Measurements from ENCODE around the gene BIRC5. TPM values are rescaled to one million over a fixed set of nuclear protein-coding genes. Genes with fewer than 3 reads are reported as not detected.

The BIRC5 gene
- polyA plus RNA-seq, 1 experiment: 30.7 TPM

DNA sequence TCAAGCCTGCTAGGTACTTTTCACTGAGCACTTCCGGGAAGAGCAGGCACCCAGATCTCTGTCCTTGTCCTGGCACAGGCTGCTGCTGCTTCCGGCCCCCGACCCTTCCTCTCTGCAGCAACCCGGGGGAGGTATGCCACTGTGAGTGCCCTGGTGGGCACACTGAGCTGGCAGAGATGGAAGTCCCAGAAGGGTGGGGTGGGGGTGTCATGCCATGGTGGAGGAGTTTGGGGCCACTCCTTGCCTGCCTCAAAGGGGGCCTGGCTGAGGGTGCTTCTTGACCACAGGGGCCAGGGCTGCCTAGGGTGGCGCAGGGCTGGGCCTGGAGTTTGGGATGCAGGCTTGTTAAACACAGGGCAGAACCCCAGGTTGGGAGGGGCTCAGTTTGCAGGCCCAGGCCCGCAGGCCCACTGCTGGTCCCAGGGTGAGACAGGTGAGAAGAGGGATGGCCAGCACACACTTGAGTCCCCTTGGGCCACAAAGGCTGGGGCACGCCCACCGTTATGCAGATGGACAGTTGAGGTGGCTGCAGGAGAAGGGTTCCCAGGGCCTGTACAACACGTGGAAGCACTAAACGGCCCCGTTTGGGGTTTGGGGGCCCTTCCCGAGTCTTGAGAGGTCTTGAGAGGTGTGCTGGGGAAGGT is 26.1 kb downstream of the BIRC5 start:
- Histone ChIP-seq H3K36me3 (ENCODE audit: control insufficient read depth, insufficient read depth, low read length) (no peaks in the 10 kb centered on the region), H3K27me3 (ENCODE audit: control insufficient read depth, insufficient read depth, low read length) (no peaks in the 10 kb centered on the region), H3K4me3 (ENCODE audit: low read depth, low read length) (no peak overlapping the region)
- CTCF ChIA-PET: interaction anchor here (3.6 kb wide), 1 partner anchor 11 kb away, joined by 21 read pairs; no protein-coding TSS in a partner anchor
- no peak for DNase-seq (ENCODE audit: low read depth)
- POLR2A ChIA-PET: no interaction called here
- TF ChIP-seq, protein P1, sequence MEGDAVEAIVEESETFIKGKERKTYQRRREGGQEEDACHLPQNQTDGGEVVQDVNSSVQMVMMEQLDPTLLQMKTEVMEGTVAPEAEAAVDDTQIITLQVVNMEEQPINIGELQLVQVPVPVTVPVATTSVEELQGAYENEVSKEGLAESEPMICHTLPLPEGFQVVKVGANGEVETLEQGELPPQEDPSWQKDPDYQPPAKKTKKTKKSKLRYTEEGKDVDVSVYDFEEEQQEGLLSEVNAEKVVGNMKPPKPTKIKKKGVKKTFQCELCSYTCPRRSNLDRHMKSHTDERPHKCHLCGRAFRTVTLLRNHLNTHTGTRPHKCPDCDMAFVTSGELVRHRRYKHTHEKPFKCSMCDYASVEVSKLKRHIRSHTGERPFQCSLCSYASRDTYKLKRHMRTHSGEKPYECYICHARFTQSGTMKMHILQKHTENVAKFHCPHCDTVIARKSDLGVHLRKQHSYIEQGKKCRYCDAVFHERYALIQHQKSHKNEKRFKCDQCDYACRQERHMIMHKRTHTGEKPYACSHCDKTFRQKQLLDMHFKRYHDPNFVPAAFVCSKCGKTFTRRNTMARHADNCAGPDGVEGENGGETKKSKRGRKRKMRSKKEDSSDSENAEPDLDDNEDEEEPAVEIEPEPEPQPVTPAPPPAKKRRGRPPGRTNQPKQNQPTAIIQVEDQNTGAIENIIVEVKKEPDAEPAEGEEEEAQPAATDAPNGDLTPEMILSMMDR (IDR thresholded peaks at IDR 0.05; ENCODE audit: insufficient read depth, low read depth, low read length): no peak

DNA sequence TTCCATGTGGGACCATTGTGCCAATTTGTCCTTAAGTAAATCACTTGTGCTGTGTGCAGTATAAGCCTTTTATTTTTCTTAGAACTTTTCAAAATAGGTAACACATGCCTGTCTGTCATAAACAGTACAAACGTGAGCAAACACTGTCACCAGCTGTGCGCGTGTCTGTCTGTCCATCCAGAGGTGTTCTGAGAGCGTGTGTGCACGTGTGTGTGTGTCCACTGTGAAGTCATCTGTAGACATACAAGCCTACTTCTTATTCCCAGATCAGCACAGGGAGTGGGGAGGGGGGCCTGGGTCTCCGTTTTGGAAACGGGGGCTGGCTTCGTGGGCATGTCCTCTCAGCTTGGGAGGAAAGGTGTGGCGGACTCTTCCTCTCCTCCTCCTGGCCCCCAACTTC is 26.8 kb downstream of the BIRC5 start:
- H3K4me3 ChIP-seq (ENCODE audit: low read depth, low read length): no peak overlapping the region
- H3K36me3 ChIP-seq (ENCODE audit: control insufficient read depth, insufficient read depth, low read length): no peaks in the 10 kb centered on the region
- H3K27me3 ChIP-seq (ENCODE audit: control insufficient read depth, insufficient read depth, low read length): no peaks in the 10 kb centered on the region
- TF ChIP-seq, protein P1 (IDR thresholded peaks at IDR 0.05; ENCODE audit: insufficient read depth, low read depth, low read length): no peak
- ChIA-PET POLR2A (no interaction called here), CTCF (interaction anchor here (3.6 kb wide), 1 partner anchor 10 kb away, joined by 21 read pairs; no protein-coding TSS in a partner anchor)
- no peak for DNase-seq (ENCODE audit: low read depth)

DNA sequence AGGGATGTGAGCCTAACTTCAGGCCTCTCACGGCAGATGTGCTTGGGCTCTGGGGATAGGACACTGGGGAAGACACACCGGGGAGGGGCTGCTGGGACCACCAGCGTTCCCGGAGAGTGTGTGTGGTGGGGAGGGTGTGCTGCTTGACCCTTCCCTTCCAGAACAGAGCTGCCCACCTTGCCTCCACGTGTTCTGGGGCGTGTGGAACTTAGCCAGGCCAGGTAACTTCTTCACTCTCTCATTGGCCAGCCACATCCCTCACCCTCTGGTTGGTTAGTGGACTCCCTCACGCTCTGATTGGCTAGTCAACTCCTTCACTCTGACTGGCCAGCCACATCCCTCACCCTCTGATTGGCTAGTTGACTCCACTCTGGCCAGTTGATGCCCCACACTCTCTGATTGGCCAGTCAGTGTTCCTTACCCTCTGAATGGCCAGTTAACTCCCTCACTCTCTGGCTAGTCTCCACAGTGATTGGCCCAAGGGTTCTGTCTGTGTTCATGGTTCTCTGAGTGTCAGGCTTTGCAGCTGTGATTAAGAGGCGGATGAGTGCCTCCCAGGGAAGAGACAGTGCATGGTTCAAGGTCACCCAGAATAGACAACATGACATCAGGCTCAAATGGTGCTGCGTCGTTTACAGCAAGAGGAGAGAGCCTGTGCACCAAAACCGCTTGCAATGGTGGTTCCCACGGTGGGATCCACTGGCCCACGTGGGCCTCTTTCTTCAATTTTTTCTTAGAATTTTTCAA is 27.4 kb downstream of the BIRC5 start:
- ChIA-PET POLR2A (no interaction called here), CTCF (interaction anchor here (3.6 kb wide), 1 partner anchor 9 kb away, joined by 21 read pairs; no protein-coding TSS in a partner anchor)
- TF ChIP-seq, protein P1 (IDR thresholded peaks at IDR 0.05; ENCODE audit: insufficient read depth, low read depth, low read length): no peak
- Histone ChIP-seq H3K4me3 (ENCODE audit: low read depth, low read length) (no peak overlapping the region), H3K27me3 (ENCODE audit: control insufficient read depth, insufficient read depth, low read length) (no peaks in the 10 kb centered on the region), H3K36me3 (ENCODE audit: control insufficient read depth, insufficient read depth, low read length) (no peaks in the 10 kb centered on the region)
- DNase-seq (ENCODE audit: low read depth): no peak

DNA sequence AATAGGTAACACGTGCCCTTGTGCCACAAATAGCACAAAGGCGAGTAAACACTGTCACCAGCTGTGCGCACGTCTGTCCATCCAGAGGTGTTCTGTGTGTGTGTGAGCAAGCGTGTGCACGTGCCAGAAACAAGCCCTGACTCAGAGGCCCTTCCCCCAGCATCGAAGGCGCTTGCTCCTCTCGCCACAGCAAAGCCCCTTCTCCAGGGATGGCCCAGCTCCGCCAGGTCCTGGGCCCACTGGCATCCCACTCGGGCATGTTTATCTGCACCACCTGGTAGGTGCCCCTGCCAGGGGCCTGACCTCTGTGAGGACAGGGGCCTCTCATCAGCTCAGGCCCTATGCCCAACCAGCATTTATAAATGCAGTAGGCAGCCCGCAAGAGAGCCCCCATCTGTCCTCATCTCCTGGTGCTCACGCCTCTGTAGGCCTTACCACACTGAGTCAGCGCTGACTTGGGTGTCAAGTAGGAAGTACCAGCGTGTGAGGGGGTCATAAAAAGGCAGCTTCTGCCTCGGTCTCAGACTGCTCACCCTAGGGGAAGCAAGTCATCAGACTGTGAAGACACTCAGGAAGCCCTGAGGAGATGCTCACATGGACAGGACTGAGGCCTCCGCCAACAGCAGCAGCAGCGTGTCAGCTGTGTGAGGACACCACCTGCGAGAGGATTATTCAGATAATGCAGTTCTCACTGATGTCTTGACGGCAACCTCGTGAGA is 28.1 kb downstream of the BIRC5 start:
- H3K4me3 ChIP-seq (ENCODE audit: low read depth, low read length): no peak overlapping the region
- ChIA-PET CTCF (interaction anchor here (3.6 kb wide), 1 partner anchor 8 kb away, joined by 21 read pairs; no protein-coding TSS in a partner anchor), POLR2A (no interaction called here)
- no peak for DNase-seq (ENCODE audit: low read depth)
- no peaks in the 10 kb centered on the region for H3K27me3 ChIP-seq (ENCODE audit: control insufficient read depth, insufficient read depth, low read length)
- H3K36me3 ChIP-seq (ENCODE audit: control insufficient read depth, insufficient read depth, low read length): no peaks in the 10 kb centered on the region
- TF ChIP-seq, protein P1 (IDR thresholded peaks at IDR 0.05; ENCODE audit: insufficient read depth, low read depth, low read length): no peak

DNA sequence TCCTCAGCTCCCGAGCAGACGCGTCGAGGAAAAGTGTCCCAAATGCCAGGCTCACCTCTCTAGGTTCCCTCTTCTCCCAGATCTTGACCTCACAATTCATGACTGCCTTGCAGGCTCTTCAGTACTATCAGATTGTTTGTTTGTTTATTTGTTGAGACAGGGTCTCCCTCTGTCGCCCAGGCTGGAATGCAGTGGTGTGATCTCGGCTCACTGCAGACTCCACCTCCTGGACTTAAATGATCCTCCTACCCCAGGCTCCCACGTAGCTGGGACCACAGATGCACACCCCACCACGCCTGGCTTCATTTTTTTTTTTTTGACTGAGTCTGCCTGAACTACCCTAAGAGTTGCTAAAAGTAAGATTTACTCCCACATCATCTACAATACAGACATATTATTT is 33.3 kb downstream of the BIRC5 start:
- DNase-seq (ENCODE audit: low read depth): no peak
- POLR2A ChIA-PET: no interaction called here
- no peaks in the 10 kb centered on the region for H3K36me3 ChIP-seq (ENCODE audit: control insufficient read depth, insufficient read depth, low read length)
- CTCF ChIA-PET: interaction anchor here (0.9 to 8.5 kb wide), 3 partner anchors 9 to 176 kb away, joined by 3 to 90 read pairs (median 5); no protein-coding TSS in a partner anchor
- no peak overlapping the region for H3K4me3 ChIP-seq (ENCODE audit: low read depth, low read length)
- no peaks in the 10 kb centered on the region; the same call in 1 of the 2 replicates for H3K27me3 ChIP-seq (ENCODE audit: control insufficient read depth, insufficient read depth, low read length)
- TF ChIP-seq, protein P1 (IDR thresholded peaks at IDR 0.05; ENCODE audit: insufficient read depth, low read depth, low read length): no peak

All from BJ (cell line).